GM12801 (cell line): Measurements from ENCODE around the gene HHIP.

Experiments used
- CTCF ChIP-seq: IDR thresholded peaks from one replicate; pipeline ENCODE4 v1.5.1; 2011; ENCODE audit warnings: control low read depth; ENCODE audit not compliant: insufficient read length; ENCODE audit errors: extremely low read depth

The HHIP gene

DNA sequence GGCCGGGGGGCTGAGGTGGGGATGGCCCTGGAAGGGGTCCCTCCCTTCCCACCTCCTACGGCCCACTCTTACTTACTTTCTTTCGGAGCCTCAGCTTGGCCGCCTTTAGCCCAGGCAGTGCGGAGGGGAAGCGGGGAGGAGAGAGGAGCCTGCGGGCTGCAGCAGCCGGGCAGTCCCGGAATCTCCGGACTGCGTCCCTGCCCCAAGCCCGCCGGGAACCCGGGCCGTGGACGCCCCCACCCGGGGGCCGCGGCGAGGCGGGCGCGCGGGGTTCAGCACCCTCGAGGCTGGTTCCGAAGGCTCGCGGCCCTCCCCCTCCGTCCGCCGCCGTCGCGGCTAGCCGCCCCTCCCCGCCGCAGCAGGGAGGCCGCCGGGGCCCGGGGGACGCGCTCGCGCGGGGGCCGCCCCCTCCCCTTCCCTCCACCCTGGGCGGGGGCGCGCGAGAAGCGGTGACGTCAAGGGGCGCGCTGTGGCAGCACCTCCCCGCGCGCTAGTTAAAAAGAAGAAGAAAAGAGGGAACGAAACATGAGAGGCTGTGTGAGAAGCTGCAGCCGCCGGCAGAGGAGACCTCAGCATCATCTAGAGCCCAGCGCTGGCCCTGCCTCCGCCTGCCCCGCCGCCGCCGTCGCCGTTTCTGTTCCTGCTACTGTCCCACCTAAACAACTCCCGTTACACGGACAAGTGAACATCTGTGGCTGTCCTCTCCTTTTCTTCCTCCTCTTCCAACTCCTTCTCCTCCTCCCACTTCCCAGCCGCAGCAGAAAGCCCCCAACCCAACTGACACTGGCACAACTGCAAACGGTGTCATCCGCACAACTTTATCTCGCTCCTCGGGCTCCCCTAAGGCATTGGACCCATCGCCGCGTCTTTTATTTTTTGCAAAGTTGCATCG lies at the start of gene HHIP:
Gene HHIP, plus strand, starts transcription at position 526 of the 892 bp plus-strand sequence. CDS start 520 bp downstream, outside the sequence.
- no peak for TF ChIP-seq CTCF

- TF ChIP-seq CTCF: no peak
Observed at GRCh38 chr4:144597171-144597570, 48.8 kb upstream of the HHIP start.

GRCh38 chr4:144599621-144600020 lies 46.3 kb upstream of the HHIP start:
- TF ChIP-seq CTCF: no peak

DNA sequence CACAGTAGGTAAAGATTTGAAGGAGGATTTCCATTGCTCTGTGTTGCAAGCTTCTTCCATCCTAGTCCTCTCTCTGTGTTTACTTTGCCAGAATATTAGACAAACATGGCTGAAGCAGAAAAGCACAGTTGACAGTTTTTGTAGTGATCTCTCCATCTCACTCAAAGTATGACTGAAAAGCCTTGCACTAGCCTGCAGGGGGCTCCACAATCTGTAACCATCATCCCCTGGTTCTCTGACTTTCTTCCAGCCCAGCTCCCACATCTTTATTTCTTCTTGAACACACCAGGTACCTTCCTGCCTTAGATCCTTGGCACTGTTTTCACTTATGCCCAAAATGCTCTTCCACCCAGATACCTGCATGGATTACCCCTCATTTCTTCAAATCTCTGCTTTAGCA lies 34.1 kb upstream of the HHIP start:
- no peak for TF ChIP-seq CTCF

DNA sequence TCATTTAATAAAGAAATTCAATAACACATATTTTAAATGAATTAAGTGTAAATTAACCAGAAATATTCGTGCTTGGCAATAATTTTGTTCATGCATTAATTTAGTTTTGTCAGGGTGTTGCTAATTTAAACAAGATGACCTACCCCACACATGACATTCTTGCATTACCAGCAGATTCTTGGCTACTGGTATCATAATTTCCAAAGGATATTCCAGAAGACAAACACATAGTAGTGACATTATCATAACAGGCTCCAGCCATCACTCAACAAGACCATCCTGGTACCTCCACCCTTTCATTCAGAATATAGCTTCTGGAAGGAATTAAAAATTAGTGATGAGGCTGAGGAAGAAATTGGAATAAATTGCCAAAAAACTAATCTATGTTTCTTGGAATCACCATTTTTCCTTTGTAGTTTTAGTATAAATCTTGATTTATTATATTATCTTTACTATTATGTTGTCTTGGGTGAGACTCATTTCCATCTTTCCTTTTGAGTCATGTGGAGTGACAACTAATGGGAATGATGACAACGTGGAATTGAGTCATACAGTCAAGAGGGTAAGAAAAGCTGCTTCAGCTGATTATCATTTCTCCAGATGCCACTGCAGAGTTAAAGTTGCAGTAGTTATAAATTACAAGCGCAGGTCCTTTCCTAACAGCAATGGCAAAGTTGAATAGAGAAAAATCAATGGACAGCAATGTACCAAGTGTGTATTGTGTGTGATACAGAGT lies 30.9 kb upstream of the HHIP start:
- no peak for TF ChIP-seq CTCF

DNA sequence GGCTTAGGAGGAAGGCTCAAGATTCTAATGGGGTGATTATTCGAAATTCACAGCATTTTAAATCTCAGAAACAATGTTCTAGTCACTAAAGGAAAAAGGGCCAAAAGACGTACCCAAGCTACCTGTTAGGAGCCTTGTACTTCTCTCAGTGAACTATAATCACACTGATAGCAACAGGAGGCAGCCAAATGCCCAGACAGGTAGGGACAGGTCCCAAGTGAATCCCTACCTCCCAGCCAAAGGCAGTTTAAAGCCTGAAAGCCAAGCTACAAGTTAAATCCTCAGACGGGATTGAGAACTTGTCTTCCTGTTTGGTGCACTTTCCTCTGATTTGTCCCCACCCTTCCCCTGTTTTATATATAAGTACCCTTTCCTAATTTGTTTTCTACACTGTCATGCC lies 24.3 kb upstream of the HHIP start:
- no peak for TF ChIP-seq CTCF

DNA sequence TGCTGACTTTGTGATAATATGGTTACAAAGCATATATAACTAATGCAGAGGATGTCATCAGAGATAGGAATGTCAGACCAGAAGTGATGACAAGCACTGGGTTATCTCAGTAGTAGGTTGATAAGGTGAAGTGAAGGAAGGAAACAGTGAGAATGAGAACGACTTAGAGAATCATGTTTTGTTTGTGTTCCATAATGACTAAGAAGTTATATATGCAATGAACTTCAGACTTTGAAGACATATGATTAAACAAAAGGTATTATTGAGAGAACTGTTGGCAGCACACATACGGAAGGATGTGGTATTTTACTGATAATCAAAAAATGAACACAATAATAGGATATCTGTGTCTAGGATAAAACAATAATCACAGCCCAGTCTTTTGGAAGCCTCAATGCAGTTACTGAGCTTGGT lies 18.3 kb upstream of the HHIP start:
- TF ChIP-seq CTCF: no peak
